Breast epithelium (tissue), 4 donors: ENCODE measurements around the gene PCBP4. TPM values are rescaled to one million over a fixed set of nuclear protein-coding genes. Genes with fewer than 3 reads are reported as not detected.

Experiments used
- DNase-seq, 2 donors: peaks; one replicate each; pipeline ENCODE4 v3.0.0-alpha.2; 2019; ENCODE audit warnings: low spot score in 2 of 2
- H3K27ac ChIP-seq, 2 donors: fragments of 200-600 bp; sonication (generic) in 1 of 2; one replicate each; pipeline ENCODE4 v1.5.1; 2016 to 2019; ENCODE audit warnings: mild to moderate bottlenecking in 1 of 2
- H3K27me3 ChIP-seq, 2 donors: fragments of 200-600 bp; sonication (generic) in 1 of 2; one replicate each; pipeline versions ENCODE4 v1.5.1 to v1.6.0; 2017 to 2019; ENCODE audit warnings: control low read depth in 1 of 2, mild to moderate bottlenecking in 1 of 2
- H3K36me3 ChIP-seq: fragments of 200-600 bp; one replicate; pipeline ENCODE4 v1.5.1; 2019
- H3K4me1 ChIP-seq, 2 donors: fragments of 200-600 bp; sonication (generic); one replicate each; pipeline ENCODE4 v1.5.1; 2016 to 2019; ENCODE audit warnings: control low read depth in 1 of 2
- H3K4me3 ChIP-seq, 3 donors: fragments of 200-600 bp; sonication (generic); 1 replicate in 2 of 3; 2 replicates in 1 of 3; pipeline ENCODE4 v1.5.1; 2016 to 2019; ENCODE audit warnings: mild to moderate bottlenecking in 3 of 3, moderate library complexity in 2 of 3
- H3K9me3 ChIP-seq, 2 donors: fragments of 200-600 bp; sonication (generic) in 1 of 2; one replicate each; pipeline ENCODE4 v1.5.1; 2016 to 2019; ENCODE audit warnings: control low read depth in 1 of 2
- CTCF ChIP-seq, 3 donors: fragments of 450-650 bp; IDR thresholded peaks; one replicate each; pipeline ENCODE4 v1.5.1; 2016 to 2017; ENCODE audit warnings: antibody characterized with exemption in 3 of 3, mild to moderate bottlenecking in 3 of 3, moderate library complexity in 3 of 3
- POLR2A ChIP-seq: fragments of 450-650 bp; IDR thresholded peaks from one replicate; pipeline ENCODE4 v1.6.1; 2016; ENCODE audit warnings: antibody characterized with exemption, mild to moderate bottlenecking, moderate library complexity
- POLR2AphosphoS5 ChIP-seq, 3 donors: sonication (generic); formaldehyde crosslinking; IDR thresholded peaks; one replicate each; pipeline ENCODE4 v1.6.1; 2017; ENCODE audit warnings: antibody characterized with exemption in 3 of 3
- intact Hi-C: fragments of 100-400 bp; cut with DNase I; formaldehyde crosslinking; loops from one replicate; pipeline ENCODE4 v1.15.1; 2023; ENCODE audit warnings: low total_unique reads
- total RNA-seq, 3 donors: library from RNA; depleted of rRNA; stranded (reverse); fragments of >200 nt; gene quantifications; one replicate each; pipeline ENCODE4 v1.1.0, GENCODE V29; 2016

PCBP4 gene
- total RNA-seq, 3 donors from 2014 or later: 36.2 to 51.8 (median 51.2) TPM

DNA sequence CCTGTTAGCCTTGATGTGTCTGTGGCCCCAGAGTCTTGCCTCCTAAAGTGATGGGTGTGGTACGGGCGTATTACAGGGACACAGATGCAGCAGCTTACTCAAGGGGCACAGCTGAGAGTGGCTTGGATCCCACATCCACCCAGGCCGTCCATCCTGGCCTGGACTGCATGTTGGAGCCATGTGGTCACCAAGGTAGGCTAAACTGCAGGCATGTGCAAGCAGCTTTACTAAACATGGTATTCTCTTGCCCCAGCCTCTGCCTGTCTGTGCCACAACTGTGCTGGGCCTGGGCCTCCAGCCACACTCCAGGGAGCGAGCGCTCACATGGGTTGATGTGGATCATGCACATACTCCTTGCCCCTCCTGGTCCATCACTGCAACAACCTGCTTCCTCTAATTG, 18.1 kb downstream of the PCBP4 start:
- Histone ChIP-seq H3K4me3 (no peak overlapping the region), H3K27me3 (no peaks in the 10 kb centered on the region), H3K36me3 (no peaks in the 10 kb centered on the region), H3K27ac (no peak overlapping the region), H3K9me3 (no peaks in the 10 kb centered on the region), H3K4me1 (no peaks in the 10 kb centered on the region)
- no peak for TF ChIP-seq POLR2A
- TF ChIP-seq POLR2AphosphoS5 (IDR thresholded peaks at IDR 0.05): no peak
- no peak for TF ChIP-seq CTCF (IDR thresholded peaks at IDR 0.05)
- no peak for DNase-seq
- intact Hi-C loops: no loop called here

DNA sequence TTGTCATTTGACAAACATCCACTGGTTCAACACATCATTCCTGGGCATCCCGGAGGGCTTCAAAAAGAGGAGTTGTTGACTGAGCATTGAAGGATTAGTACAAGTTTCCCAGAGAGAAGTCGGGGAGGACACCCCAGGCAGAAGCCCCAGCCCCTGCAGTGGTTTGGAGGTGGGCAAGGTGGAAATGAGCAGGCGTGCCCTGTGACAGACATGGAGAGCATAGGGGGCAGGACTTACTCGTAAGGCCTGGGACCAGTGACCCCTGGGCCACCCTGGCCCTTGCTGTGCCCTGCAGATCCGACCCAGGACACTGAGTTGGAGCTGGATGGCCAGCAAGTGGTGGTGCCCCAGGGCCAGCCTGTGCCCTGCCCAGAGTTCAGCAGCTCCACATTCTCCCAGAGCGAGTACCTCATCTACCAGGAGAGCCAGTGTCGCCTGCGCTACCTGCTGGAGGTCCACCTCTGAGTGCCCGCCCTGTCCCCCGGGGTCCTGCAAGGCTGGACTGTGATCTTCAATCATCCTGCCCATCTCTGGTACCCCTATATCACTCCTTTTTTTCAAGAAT, 19.2 kb downstream of the PCBP4 start:
- intact Hi-C loops: no loop called here
- Histone ChIP-seq H3K27me3 (no peaks in the 10 kb centered on the region), H3K9me3 (no peaks in the 10 kb centered on the region), H3K4me1 (peaks cover 2 to 3% of the 10 kb centered on the region in 2 donors), H3K27ac (no peak overlapping the region), H3K36me3 (no peaks in the 10 kb centered on the region), H3K4me3 (no peak overlapping the region)
- no peak for TF ChIP-seq POLR2A
- no peak for TF ChIP-seq POLR2AphosphoS5 (IDR thresholded peaks at IDR 0.05)
- no peak for TF ChIP-seq CTCF (IDR thresholded peaks at IDR 0.05)
- no peak for DNase-seq

DNA sequence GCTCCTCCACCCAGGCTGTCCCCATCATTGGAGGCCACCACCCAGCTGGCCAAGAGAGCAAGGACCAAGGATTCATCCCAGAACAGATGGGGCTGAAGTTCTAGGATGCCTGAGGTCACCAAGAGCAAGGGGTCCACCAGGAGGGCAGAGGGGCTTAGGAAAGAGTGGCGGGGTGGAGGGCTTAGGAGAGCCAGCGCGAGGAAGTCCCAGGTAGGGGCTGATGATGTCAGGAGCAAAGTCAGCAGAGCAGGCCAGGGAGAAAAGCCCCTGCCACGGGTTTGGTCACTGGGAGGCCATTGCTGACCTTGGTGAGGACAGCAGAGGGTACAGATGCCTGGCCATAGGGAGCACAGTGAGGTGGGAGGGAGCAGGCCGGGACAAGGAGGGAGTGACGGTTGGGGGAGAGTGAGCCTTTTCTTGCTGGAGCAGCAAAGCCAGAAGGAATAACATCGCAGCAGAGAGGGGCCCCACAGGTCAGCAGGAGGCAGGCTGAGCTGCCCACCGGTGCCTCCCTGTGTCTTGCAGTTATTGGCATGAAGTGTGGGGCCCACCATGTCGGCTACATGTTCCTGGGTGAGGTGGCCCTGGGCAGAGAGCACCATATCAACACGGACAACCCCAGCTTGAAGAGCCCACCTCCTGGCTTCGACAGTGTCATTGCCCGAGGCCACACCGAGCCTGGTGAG, 19.9 kb downstream of the PCBP4 start:
- TF ChIP-seq POLR2A: no peak
- no peak for TF ChIP-seq POLR2AphosphoS5 (IDR thresholded peaks at IDR 0.05)
- TF ChIP-seq CTCF (IDR thresholded peaks at IDR 0.05): no peak
- no peak for DNase-seq
- no peaks in the 10 kb centered on the region for H3K9me3 ChIP-seq
- no peaks in the 10 kb centered on the region for H3K27me3 ChIP-seq
- no peak overlapping the region for H3K27ac ChIP-seq
- no peak overlapping the region for H3K4me3 ChIP-seq
- intact Hi-C loops: no loop called here
- H3K4me1 ChIP-seq: peaks cover 7 to 10% of the 10 kb centered on the region in 2 donors
- no peaks in the 10 kb centered on the region for H3K36me3 ChIP-seq

DNA sequence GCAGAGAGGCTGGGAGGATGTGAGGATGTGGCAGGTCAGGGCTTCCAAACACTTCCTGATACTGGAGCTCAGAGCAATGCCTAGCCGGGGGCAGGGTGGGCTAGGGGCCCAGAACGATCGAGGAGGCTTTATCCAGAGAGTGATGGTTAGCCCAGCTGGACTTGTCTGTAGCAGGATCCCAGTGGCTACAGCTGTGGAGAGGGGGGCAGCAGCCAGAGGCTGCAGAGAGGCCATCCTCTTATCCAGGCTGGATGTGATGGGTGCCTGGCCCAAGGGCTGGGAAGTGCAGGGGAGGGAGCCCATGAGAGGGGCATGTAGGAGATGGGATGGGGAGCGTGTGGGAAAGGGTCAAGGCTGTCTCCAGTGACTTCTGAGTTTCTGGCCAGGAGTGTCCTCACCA, 20.5 kb downstream of the PCBP4 start:
- intact Hi-C loops: no loop called here
- no peak overlapping the region for H3K4me3 ChIP-seq
- H3K9me3 ChIP-seq: no peaks in the 10 kb centered on the region
- H3K36me3 ChIP-seq: no peaks in the 10 kb centered on the region
- H3K27me3 ChIP-seq: no peaks in the 10 kb centered on the region
- no peak for TF ChIP-seq POLR2A
- no peak overlapping the region for H3K27ac ChIP-seq
- DNase-seq: no peak
- H3K4me1 ChIP-seq: peaks cover 7 to 10% of the 10 kb centered on the region in 2 donors

- Histone ChIP-seq H3K4me3 (no peak overlapping the region), H3K27me3 (no peaks in the 10 kb centered on the region), H3K4me1 (peaks cover 7 to 13% of the 10 kb centered on the region in 2 donors), H3K36me3 (no peaks in the 10 kb centered on the region), H3K9me3 (no peaks in the 10 kb centered on the region), H3K27ac (no peak overlapping the region)
- TF ChIP-seq CTCF (IDR thresholded peaks at IDR 0.05): no peak
- no peak for TF ChIP-seq POLR2A
- DNase-seq: no peak
- intact Hi-C loops: no loop called here
Measured at GRCh38 chr3:51945926-51946705, 21.1 kb downstream of the PCBP4 start.
